HepG2 (cell line): ENCODE results near the gene IL27RA. TPM values are rescaled to one million over a fixed set of nuclear protein-coding genes. Genes with fewer than 3 reads are reported as not detected.

ENCODE experiments used
- ATRX ChIP-seq: sonication (generic); formaldehyde crosslinking; IDR thresholded peaks from 2 replicates; pipeline ENCODE4 v1.4.0; 2020; ENCODE audit warnings: missing genetic modification reagents, borderline replicate concordance
- KDM1A ChIP-seq: IDR thresholded peaks from 2 replicates; pipeline ENCODE4 v1.6.1; 2016; ENCODE audit warnings: missing compliant biosample characterization
- PHF5A ChIP-seq: IDR thresholded peaks from one replicate; pipeline ENCODE4 v1.6.1; 2018; ENCODE audit warnings: low read depth, missing genetic modification reagents; ENCODE audit not compliant: unreplicated experiment
- TMF1 ChIP-seq: sonication (generic); formaldehyde crosslinking; IDR thresholded peaks from 2 replicates; pipeline ENCODE4 v1.8.1; 2022; ENCODE audit warnings: low read depth, missing genetic modification reagents
- TOPORS ChIP-seq: sonication (generic); formaldehyde crosslinking; IDR thresholded peaks from 2 replicates; pipeline ENCODE4 v1.8.0; 2023; ENCODE audit warnings: mild to moderate bottlenecking, missing genetic modification reagents
- ZNF430 ChIP-seq: sonication (generic); formaldehyde crosslinking; IDR thresholded peaks from 2 replicates; pipeline ENCODE4 v1.9.0; 2021; ENCODE audit warnings: mild to moderate bottlenecking, missing genetic modification reagents
- ZNF773 ChIP-seq: sonication (generic); formaldehyde crosslinking; IDR thresholded peaks from 2 replicates; pipeline ENCODE4 v1.4.0; 2020; ENCODE audit warnings: missing genetic modification reagents, borderline replicate concordance
- polyA plus RNA-seq, 8 experiments: library from polyadenylated mRNA; depleted of rRNA in 3 of 8; stranded (reverse) in 7 of 8; unstranded in 1 of 8; fragments of >200 nt; fragmentation: Illumina TruSeq in 4 of 8; extraction: Trizol in 4 of 8; gene quantifications; 2 replicates each; pipeline versions ENCODE4 v1.2.1 to v1.2.3, GENCODE V29; 2011 to 2016; ENCODE audit warnings: low read depth in 4 of 8, missing spikeins in 1 of 8, mixed read lengths in 1 of 8; ENCODE audit not compliant: insufficient read depth in 1 of 8
- total RNA-seq, 5 experiments: library from RNA; depleted of rRNA; stranded (reverse); fragments of >200 nt; fragmentation: Illumina TruSeq; extraction: Trizol; gene quantifications; 2 replicates each; pipeline ENCODE4 v1.2.3, GENCODE V29; 2016; ENCODE audit warnings: low read depth in 1 of 5
- TF ChIP-seq, protein P1 (sequence below), 2 experiments: sonication (generic) in 1 of 2; formaldehyde crosslinking in 1 of 2; IDR thresholded peaks; 2 replicates each; pipeline versions ENCODE4 v1.5.1 to v1.6.1; 2011 to 2020; ENCODE audit warnings: borderline replicate concordance in 1 of 2, low read depth in 1 of 2, low read length in 1 of 2, mild to moderate bottlenecking in 1 of 2, missing genetic modification reagents in 1 of 2, moderate library complexity in 1 of 2
- TF ChIP-seq, protein P2 (sequence below): IDR thresholded peaks from 2 replicates; pipeline ENCODE4 v1.6.1; 2012; ENCODE audit warnings: low read length, improper control_type of control experiment
- TF ChIP-seq, protein P3 (sequence below): IDR thresholded peaks from 2 replicates; pipeline ENCODE4 v1.6.1; 2016; ENCODE audit warnings: low read depth, missing genetic modification reagents, missing compliant biosample characterization
- TF ChIP-seq, protein P4 (sequence below): sonication (generic); formaldehyde crosslinking; IDR thresholded peaks from 2 replicates; pipeline ENCODE4 v1.5.0; 2020; ENCODE audit warnings: mild to moderate bottlenecking, missing genetic modification reagents
- TF ChIP-seq, protein P5 (sequence below): sonication (generic); formaldehyde crosslinking; conservative IDR thresholded peaks from 2 replicates; pipeline ENCODE4 v1.5.0; 2020; ENCODE audit warnings: missing genetic modification reagents

Gene IL27RA
- total and polyA plus RNA-seq, 2 of the 13 experiments (the other 11 are each of a cell fraction or from before 2014, with no cell fraction given) = 3.5 to 8.1 TPM

DNA sequence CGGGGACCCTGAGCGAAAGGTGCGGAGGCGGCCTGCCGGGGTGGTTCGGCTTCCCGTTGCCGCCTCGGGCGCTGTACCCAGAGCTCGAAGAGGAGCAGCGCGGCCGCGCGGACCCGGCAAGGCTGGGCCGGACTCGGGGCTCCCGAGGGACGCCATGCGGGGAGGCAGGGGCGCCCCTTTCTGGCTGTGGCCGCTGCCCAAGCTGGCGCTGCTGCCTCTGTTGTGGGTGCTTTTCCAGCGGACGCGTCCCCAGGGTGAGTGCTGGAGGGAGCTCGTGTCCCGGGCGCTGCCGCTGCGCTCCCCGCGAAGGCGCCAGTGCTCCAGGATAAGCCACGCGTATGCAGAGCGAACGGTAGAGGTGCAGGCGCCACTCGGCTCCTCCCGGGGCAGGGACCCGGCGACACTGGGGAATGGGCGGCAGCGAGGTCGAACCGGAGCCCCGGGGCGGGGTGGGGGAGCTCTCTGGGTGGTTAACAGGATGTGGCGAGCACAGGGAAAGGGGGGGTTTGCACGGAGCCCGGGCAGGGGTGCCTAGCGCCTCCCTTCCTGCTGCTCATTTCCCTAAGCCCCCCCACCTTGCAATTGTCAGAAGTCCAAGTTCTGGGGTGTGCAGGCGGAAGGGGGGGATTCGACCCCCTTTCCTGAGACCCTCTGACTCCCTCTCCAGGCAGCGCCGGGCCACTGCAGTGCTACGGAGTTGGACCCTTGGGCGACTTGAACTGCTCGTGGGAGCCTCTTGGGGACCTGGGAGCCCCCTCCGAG is at the start of gene IL27RA (continued):
- TF ChIP-seq, protein P1, sequence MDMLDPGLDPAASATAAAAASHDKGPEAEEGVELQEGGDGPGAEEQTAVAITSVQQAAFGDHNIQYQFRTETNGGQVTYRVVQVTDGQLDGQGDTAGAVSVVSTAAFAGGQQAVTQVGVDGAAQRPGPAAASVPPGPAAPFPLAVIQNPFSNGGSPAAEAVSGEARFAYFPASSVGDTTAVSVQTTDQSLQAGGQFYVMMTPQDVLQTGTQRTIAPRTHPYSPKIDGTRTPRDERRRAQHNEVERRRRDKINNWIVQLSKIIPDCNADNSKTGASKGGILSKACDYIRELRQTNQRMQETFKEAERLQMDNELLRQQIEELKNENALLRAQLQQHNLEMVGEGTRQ (IDR thresholded peaks at IDR 0.05; ENCODE audit: low read depth, low read length) = no peak
- TF ChIP-seq, protein P1 (CRISPR knock-in tag; IDR thresholded peaks at IDR 0.05; ENCODE audit: borderline replicate concordance) = no peak
- TF ChIP-seq, protein P2, sequence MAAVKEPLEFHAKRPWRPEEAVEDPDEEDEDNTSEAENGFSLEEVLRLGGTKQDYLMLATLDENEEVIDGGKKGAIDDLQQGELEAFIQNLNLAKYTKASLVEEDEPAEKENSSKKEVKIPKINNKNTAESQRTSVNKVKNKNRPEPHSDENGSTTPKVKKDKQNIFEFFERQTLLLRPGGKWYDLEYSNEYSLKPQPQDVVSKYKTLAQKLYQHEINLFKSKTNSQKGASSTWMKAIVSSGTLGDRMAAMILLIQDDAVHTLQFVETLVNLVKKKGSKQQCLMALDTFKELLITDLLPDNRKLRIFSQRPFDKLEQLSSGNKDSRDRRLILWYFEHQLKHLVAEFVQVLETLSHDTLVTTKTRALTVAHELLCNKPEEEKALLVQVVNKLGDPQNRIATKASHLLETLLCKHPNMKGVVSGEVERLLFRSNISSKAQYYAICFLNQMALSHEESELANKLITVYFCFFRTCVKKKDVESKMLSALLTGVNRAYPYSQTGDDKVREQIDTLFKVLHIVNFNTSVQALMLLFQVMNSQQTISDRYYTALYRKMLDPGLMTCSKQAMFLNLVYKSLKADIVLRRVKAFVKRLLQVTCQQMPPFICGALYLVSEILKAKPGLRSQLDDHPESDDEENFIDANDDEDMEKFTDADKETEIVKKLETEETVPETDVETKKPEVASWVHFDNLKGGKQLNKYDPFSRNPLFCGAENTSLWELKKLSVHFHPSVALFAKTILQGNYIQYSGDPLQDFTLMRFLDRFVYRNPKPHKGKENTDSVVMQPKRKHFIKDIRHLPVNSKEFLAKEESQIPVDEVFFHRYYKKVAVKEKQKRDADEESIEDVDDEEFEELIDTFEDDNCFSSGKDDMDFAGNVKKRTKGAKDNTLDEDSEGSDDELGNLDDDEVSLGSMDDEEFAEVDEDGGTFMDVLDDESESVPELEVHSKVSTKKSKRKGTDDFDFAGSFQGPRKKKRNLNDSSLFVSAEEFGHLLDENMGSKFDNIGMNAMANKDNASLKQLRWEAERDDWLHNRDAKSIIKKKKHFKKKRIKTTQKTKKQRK = no peak
- TF ChIP-seq ZNF430 (CRISPR knock-in tag) (peak; percentile 80), ZNF773 (peak; percentile 52; the same call in 1 of the 2 replicates), ATRX (CRISPR knock-in tag) (no peak), TOPORS (0 out of 2 replicates have a peak, but pooled peaks have one; percentile 47), TMF1 (peak; percentile 62; the same call in 1 of the 2 replicates), KDM1A (no peak), PHF5A (CRISPR knock-in tag) (no peak)
- TF ChIP-seq, protein P3, sequence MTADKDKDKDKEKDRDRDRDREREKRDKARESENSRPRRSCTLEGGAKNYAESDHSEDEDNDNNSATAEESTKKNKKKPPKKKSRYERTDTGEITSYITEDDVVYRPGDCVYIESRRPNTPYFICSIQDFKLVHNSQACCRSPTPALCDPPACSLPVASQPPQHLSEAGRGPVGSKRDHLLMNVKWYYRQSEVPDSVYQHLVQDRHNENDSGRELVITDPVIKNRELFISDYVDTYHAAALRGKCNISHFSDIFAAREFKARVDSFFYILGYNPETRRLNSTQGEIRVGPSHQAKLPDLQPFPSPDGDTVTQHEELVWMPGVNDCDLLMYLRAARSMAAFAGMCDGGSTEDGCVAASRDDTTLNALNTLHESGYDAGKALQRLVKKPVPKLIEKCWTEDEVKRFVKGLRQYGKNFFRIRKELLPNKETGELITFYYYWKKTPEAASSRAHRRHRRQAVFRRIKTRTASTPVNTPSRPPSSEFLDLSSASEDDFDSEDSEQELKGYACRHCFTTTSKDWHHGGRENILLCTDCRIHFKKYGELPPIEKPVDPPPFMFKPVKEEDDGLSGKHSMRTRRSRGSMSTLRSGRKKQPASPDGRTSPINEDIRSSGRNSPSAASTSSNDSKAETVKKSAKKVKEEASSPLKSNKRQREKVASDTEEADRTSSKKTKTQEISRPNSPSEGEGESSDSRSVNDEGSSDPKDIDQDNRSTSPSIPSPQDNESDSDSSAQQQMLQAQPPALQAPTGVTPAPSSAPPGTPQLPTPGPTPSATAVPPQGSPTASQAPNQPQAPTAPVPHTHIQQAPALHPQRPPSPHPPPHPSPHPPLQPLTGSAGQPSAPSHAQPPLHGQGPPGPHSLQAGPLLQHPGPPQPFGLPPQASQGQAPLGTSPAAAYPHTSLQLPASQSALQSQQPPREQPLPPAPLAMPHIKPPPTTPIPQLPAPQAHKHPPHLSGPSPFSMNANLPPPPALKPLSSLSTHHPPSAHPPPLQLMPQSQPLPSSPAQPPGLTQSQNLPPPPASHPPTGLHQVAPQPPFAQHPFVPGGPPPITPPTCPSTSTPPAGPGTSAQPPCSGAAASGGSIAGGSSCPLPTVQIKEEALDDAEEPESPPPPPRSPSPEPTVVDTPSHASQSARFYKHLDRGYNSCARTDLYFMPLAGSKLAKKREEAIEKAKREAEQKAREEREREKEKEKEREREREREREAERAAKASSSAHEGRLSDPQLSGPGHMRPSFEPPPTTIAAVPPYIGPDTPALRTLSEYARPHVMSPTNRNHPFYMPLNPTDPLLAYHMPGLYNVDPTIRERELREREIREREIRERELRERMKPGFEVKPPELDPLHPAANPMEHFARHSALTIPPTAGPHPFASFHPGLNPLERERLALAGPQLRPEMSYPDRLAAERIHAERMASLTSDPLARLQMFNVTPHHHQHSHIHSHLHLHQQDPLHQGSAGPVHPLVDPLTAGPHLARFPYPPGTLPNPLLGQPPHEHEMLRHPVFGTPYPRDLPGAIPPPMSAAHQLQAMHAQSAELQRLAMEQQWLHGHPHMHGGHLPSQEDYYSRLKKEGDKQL = no peak
- TF ChIP-seq, protein P4, sequence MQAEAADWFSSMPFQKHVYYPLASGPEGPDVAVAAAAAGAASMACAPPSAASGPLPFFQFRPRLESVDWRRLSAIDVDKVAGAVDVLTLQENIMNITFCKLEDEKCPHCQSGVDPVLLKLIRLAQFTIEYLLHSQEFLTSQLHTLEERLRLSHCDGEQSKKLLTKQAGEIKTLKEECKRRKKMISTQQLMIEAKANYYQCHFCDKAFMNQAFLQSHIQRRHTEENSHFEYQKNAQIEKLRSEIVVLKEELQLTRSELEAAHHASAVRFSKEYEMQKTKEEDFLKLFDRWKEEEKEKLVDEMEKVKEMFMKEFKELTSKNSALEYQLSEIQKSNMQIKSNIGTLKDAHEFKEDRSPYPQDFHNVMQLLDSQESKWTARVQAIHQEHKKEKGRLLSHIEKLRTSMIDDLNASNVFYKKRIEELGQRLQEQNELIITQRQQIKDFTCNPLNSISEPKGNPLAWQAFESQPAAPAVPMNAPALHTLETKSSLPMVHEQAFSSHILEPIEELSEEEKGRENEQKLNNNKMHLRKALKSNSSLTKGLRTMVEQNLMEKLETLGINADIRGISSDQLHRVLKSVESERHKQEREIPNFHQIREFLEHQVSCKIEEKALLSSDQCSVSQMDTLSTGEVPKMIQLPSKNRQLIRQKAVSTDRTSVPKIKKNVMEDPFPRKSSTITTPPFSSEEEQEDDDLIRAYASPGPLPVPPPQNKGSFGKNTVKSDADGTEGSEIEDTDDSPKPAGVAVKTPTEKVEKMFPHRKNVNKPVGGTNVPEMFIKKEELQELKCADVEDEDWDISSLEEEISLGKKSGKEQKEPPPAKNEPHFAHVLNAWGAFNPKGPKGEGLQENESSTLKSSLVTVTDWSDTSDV (CRISPR knock-in tag) = no peak
- TF ChIP-seq, protein P5, sequence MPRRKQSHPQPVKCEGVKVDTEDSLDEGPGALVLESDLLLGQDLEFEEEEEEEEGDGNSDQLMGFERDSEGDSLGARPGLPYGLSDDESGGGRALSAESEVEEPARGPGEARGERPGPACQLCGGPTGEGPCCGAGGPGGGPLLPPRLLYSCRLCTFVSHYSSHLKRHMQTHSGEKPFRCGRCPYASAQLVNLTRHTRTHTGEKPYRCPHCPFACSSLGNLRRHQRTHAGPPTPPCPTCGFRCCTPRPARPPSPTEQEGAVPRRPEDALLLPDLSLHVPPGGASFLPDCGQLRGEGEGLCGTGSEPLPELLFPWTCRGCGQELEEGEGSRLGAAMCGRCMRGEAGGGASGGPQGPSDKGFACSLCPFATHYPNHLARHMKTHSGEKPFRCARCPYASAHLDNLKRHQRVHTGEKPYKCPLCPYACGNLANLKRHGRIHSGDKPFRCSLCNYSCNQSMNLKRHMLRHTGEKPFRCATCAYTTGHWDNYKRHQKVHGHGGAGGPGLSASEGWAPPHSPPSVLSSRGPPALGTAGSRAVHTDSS = no peak
